GM23338 (cell line): ENCODE results near the gene CIAPIN1. TPM values are rescaled to one million over a fixed set of nuclear protein-coding genes. Genes with fewer than 3 reads are reported as not detected.

Experiments used
- ATAC-seq: fragments of 200-7000 bp; cut with Tn5 transposase; 3 replicates; pipeline ENCODE4 v1.9.1; 2020
- DNase-seq: peaks from one replicate; pipeline ENCODE4 v3.0.0-alpha.2; 2015; ENCODE audit warnings: low spot score
- H2AFZ ChIP-seq: fragments of 200-600 bp; sonication (generic); 2 replicates; pipeline ENCODE4 v1.8.0; 2016; ENCODE audit warnings: antibody characterized with exemption, mild to moderate bottlenecking, moderate library complexity
- H3F3A ChIP-seq: fragments of 200-600 bp; sonication (generic); replicated peaks from 2 replicates; pipeline ENCODE4 v1.8.0; 2017; ENCODE audit warnings: antibody characterized with exemption, mixed run types, low read depth
- H3K27ac ChIP-seq: fragments of 200-600 bp; sonication (generic); 2 replicates; pipeline ENCODE4 v1.6.1; 2016; ENCODE audit warnings: low read depth
- H3K27me3 ChIP-seq: fragments of 200-600 bp; sonication (generic); 2 replicates; pipeline ENCODE4 v1.8.0; 2016; ENCODE audit warnings: mild to moderate bottlenecking, mixed run types, moderate library complexity; ENCODE audit not compliant: insufficient read depth
- H3K36me3 ChIP-seq: fragments of 200-600 bp; sonication (generic); 2 replicates; pipeline ENCODE4 v1.8.0; 2016; ENCODE audit warnings: mild to moderate bottlenecking; ENCODE audit not compliant: insufficient read depth
- H3K4me1 ChIP-seq: fragments of 200-600 bp; sonication (generic); 2 replicates; pipeline ENCODE4 v1.8.0; 2016; ENCODE audit warnings: mild to moderate bottlenecking, moderate library complexity; ENCODE audit not compliant: insufficient read depth
- H3K4me2 ChIP-seq: fragments of 200-600 bp; sonication (generic); 2 replicates; pipeline ENCODE4 v1.7.1; 2017; ENCODE audit warnings: mixed run types
- H3K4me3 ChIP-seq: fragments of 200-600 bp; sonication (generic); 2 replicates; pipeline ENCODE4 v1.6.1; 2016; ENCODE audit warnings: mixed run types
- H3K79me2 ChIP-seq: fragments of 200-600 bp; sonication (generic); replicated peaks from 2 replicates; pipeline ENCODE4 v1.8.0; 2017; ENCODE audit warnings: mild to moderate bottlenecking; ENCODE audit not compliant: insufficient read depth
- H3K9me2 ChIP-seq: fragments of 200-600 bp; sonication (generic); 2 replicates; pipeline ENCODE4 v1.8.0; 2017; ENCODE audit not compliant: insufficient read depth
- H4K20me1 ChIP-seq: fragments of 200-600 bp; sonication (generic); replicated peaks from 2 replicates; pipeline ENCODE4 v1.8.0; 2017; ENCODE audit warnings: mild to moderate bottlenecking; ENCODE audit not compliant: insufficient read depth
- H3K27ac Mint-ChIP-seq: 2 replicates; pipeline ENCODE4 v1.8.0; 2020; ENCODE audit warnings: inconsistent platforms, mild to moderate bottlenecking, moderate library complexity, mixed read lengths
- H3K27me3 Mint-ChIP-seq: 3 replicates; pipeline ENCODE4 v1.8.0; 2022; ENCODE audit warnings: low read depth, mild to moderate bottlenecking, moderate library complexity, mixed read lengths, inconsistent platforms; ENCODE audit not compliant: insufficient read depth, poor library complexity
- H3K36me3 Mint-ChIP-seq: 3 replicates; pipeline ENCODE4 v1.8.0; 2021; ENCODE audit warnings: low read depth, mild to moderate bottlenecking, inconsistent platforms, moderate library complexity, mixed read lengths
- H3K4me1 Mint-ChIP-seq: 3 replicates; pipeline ENCODE4 v1.8.0; 2020; ENCODE audit warnings: mild to moderate bottlenecking, inconsistent platforms, mixed read lengths
- H3K4me3 Mint-ChIP-seq: 3 replicates; pipeline ENCODE4 v1.8.0; 2021; ENCODE audit warnings: moderate library complexity, mild to moderate bottlenecking, inconsistent platforms, mixed read lengths
- H3K9me3 Mint-ChIP-seq: 3 replicates; pipeline ENCODE4 v1.8.0; 2020; ENCODE audit warnings: moderate library complexity, mild to moderate bottlenecking, inconsistent platforms, mixed read lengths
- CREB1 ChIP-seq: fragments of 250-450 bp; sonication (Bioruptor Pico); IDR thresholded peaks from 2 replicates; pipeline ENCODE4 v1.5.0; 2020; ENCODE audit warnings: low read depth, mild to moderate bottlenecking, moderate library complexity
- EZH2 ChIP-seq: fragments of 200-600 bp; sonication (generic); IDR thresholded peaks from one replicate; pipeline ENCODE4 v1.8.0; 2017; ENCODE audit warnings: antibody characterized with exemption, mild to moderate bottlenecking, low read depth; ENCODE audit not compliant: unreplicated experiment
- EZH2phosphoT487 ChIP-seq: fragments of 200-600 bp; sonication (generic); IDR thresholded peaks from one replicate; pipeline ENCODE4 v1.8.1; 2018; ENCODE audit warnings: antibody characterized with exemption; ENCODE audit not compliant: unreplicated experiment
- JUNB ChIP-seq: IDR thresholded peaks from one replicate; pipeline ENCODE4 v1.6.1; 2016; ENCODE audit warnings: antibody characterized with exemption; ENCODE audit not compliant: unreplicated experiment
- NANOG ChIP-seq: IDR thresholded peaks from 2 replicates; pipeline ENCODE4 v1.6.1; 2016; ENCODE audit warnings: antibody characterized with exemption, borderline replicate concordance
- ZNF114 ChIP-seq: fragments of 250-450 bp; sonication (Bioruptor Pico); IDR thresholded peaks from 2 replicates; pipeline ENCODE4 v1.5.0; 2020; ENCODE audit warnings: mild to moderate bottlenecking, moderate library complexity
- ZNF331 ChIP-seq: fragments of 250-450 bp; sonication (Bioruptor Pico); IDR thresholded peaks from 2 replicates; pipeline ENCODE4 v1.5.0; 2020; ENCODE audit warnings: low read depth, mild to moderate bottlenecking, moderate library complexity
- polyA plus RNA-seq: library from polyadenylated mRNA; unstranded; fragments of >200 nt; fragmentation: Nextera tagmentation; extraction: Ambion mirVana; gene quantifications from 2 replicates; pipeline ENCODE4 v1.2.1, GENCODE V29; 2016
- total RNA-seq: library from RNA; depleted of rRNA; stranded (reverse); fragments of >200 nt; shearing (Covaris generic); gene quantifications from 2 replicates; pipeline ENCODE4 v1.2.3, GENCODE V29; 2014
- TF ChIP-seq, protein P1 (sequence below): fragments of 250-450 bp; sonication (Bioruptor Pico); IDR thresholded peaks from 2 replicates; pipeline ENCODE4 v1.5.0; 2020; ENCODE audit warnings: mild to moderate bottlenecking, moderate library complexity

CIAPIN1 gene
- total and polyA plus RNA-seq, 2 experiments from 2014 or later, result 36.5 to 75.4 TPM

GRCh38 chr16:57413733-57414132 is 33.5 kb downstream of the CIAPIN1 start (continued):
- no peak for TF ChIP-seq EZH2
- TF ChIP-seq JUNB, result no peak
- no peak for TF ChIP-seq CREB1 (CRISPR knock-in tag)

DNA sequence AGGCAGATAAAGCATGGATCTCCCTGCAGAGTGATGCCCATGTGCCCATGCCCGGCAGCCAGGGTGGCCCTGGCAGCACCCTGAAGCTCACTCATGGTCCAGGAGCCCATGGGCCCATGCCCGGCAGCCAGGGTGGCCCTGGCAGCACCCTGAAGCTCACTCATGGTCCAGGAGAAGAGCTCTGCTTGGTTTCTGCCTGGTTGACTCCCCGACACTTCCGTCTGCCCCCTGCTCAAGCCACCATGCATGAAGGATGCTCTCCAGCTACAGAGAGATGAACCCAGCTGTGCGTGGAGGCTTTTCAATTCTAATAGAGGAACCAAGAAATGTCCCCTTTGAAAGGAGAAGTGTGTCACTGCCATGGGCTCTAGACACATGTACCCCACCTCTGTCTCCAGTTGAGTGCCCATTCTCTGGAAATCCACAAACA is 33.9 kb downstream of the CIAPIN1 start:
- Mint-ChIP-seq H3K27me3 (peaks cover 11% of the 10 kb centered on the region), H3K4me1 (peaks cover 23% of the 10 kb centered on the region), H3K36me3 (no peaks in the 10 kb centered on the region), H3K27ac (no peak overlapping the region), H3K4me3 (no peak overlapping the region), H3K9me3 (no peaks in the 10 kb centered on the region)
- H3K36me3 ChIP-seq, result no peaks in the 10 kb centered on the region
- no peaks in the 10 kb centered on the region; the same call in 1 of the 2 replicates for H3K4me1 ChIP-seq
- TF ChIP-seq ZNF331 (CRISPR knock-in tag) (no peak), CREB1 (CRISPR knock-in tag) (no peak), EZH2 (no peak), EZH2phosphoT487 (no peak), JUNB (no peak), NANOG (no peak), ZNF114 (no peak)
- TF ChIP-seq, protein P1, sequence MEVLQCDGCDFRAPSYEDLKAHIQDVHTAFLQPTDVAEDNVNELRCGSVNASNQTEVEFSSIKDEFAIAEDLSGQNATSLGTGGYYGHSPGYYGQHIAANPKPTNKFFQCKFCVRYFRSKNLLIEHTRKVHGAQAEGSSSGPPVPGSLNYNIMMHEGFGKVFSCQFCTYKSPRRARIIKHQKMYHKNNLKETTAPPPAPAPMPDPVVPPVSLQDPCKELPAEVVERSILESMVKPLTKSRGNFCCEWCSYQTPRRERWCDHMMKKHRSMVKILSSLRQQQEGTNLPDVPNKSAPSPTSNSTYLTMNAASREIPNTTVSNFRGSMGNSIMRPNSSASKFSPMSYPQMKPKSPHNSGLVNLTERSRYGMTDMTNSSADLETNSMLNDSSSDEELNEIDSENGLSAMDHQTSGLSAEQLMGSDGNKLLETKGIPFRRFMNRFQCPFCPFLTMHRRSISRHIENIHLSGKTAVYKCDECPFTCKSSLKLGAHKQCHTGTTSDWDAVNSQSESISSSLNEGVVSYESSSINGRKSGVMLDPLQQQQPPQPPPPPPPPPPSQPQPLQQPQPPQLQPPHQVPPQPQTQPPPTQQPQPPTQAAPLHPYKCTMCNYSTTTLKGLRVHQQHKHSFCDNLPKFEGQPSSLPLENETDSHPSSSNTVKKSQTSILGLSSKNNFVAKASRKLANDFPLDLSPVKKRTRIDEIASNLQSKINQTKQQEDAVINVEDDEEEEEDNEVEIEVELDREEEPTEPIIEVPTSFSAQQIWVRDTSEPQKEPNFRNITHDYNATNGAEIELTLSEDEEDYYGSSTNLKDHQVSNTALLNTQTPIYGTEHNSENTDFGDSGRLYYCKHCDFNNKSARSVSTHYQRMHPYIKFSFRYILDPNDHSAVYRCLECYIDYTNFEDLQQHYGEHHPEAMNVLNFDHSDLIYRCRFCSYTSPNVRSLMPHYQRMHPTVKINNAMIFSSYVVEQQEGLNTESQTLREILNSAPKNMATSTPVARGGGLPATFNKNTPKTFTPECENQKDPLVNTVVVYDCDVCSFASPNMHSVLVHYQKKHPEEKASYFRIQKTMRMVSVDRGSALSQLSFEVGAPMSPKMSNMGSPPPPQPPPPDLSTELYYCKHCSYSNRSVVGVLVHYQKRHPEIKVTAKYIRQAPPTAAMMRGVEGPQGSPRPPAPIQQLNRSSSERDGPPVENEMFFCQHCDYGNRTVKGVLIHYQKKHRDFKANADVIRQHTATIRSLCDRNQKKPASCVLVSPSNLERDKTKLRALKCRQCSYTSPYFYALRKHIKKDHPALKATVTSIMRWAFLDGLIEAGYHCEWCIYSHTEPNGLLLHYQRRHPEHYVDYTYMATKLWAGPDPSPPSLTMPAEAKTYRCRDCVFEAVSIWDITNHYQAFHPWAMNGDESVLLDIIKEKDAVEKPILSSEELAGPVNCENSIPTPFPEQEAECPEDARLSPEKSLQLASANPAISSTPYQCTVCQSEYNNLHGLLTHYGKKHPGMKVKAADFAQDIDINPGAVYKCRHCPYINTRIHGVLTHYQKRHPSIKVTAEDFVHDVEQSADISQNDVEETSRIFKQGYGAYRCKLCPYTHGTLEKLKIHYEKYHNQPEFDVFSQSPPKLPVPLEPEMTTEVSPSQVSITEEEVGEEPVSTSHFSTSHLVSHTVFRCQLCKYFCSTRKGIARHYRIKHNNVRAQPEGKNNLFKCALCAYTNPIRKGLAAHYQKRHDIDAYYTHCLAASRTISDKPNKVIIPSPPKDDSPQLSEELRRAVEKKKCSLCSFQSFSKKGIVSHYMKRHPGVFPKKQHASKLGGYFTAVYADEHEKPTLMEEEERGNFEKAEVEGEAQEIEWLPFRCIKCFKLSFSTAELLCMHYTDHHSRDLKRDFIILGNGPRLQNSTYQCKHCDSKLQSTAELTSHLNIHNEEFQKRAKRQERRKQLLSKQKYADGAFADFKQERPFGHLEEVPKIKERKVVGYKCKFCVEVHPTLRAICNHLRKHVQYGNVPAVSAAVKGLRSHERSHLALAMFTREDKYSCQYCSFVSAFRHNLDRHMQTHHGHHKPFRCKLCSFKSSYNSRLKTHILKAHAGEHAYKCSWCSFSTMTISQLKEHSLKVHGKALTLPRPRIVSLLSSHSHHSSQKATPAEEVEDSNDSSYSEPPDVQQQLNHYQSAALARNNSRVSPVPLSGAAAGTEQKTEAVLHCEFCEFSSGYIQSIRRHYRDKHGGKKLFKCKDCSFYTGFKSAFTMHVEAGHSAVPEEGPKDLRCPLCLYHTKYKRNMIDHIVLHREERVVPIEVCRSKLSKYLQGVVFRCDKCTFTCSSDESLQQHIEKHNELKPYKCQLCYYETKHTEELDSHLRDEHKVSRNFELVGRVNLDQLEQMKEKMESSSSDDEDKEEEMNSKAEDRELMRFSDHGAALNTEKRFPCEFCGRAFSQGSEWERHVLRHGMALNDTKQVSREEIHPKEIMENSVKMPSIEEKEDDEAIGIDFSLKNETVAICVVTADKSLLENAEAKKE (CRISPR knock-in tag), result no peak
- H3K4me2 ChIP-seq, result no peak overlapping the region
- no peaks in the 10 kb centered on the region for H3K27me3 ChIP-seq
- no peak for ATAC-seq
- H2AFZ ChIP-seq, result no peak overlapping the region
- H3K79me2 ChIP-seq, result no peaks in the 10 kb centered on the region
- H3F3A ChIP-seq, result peaks cover 4% of the 10 kb centered on the region
- no peaks in the 10 kb centered on the region for H4K20me1 ChIP-seq
- DNase-seq, result no peak
- no peaks in the 10 kb centered on the region for H3K9me2 ChIP-seq
- H3K27ac ChIP-seq, result no peak overlapping the region
- H3K4me3 ChIP-seq, result no peak overlapping the region
